HEK293T (cell line): Measurements from ENCODE around the gene GOLGA1.
"Not testable (repeated sequence)": the region's sequence is repeated elsewhere in the genome, so short reads cannot be mapped to it uniquely, and the experiment has no call there.

Source experiments
- ARNT ChIP-seq: fragments of 450-650 bp; IDR thresholded peaks from 2 replicates; pipeline ENCODE4 v1.6.1; 2017; ENCODE audit warnings: mild to moderate bottlenecking
- BHLHE40 ChIP-seq: fragments of 450-650 bp; IDR thresholded peaks from 2 replicates; pipeline ENCODE4 v1.6.1; 2016; ENCODE audit warnings: mild to moderate bottlenecking, moderate library complexity, borderline replicate concordance
- ELF4 ChIP-seq: fragments of 450-650 bp; IDR thresholded peaks from 2 replicates; pipeline ENCODE4 v1.6.1; 2017; ENCODE audit warnings: antibody characterized with exemption
- FOXK2 ChIP-seq: fragments of 450-650 bp; IDR thresholded peaks from 2 replicates; pipeline ENCODE4 v1.6.1; 2016; ENCODE audit warnings: mild to moderate bottlenecking
- FOXM1 ChIP-seq: fragments of 450-650 bp; IDR thresholded peaks from 2 replicates; pipeline ENCODE4 v1.6.1; 2017; ENCODE audit warnings: mild to moderate bottlenecking, borderline replicate concordance
- L3MBTL2 ChIP-seq: fragments of 450-650 bp; conservative IDR thresholded peaks from 2 replicates; pipeline ENCODE4 v1.6.1; 2016; ENCODE audit warnings: mild to moderate bottlenecking
- NFRKB ChIP-seq: fragments of 450-650 bp; IDR thresholded peaks from 2 replicates; pipeline ENCODE4 v1.6.1; 2016; ENCODE audit warnings: mild to moderate bottlenecking, moderate library complexity
- SP1 ChIP-seq: fragments of 450-650 bp; IDR thresholded peaks from 2 replicates; pipeline ENCODE4 v1.6.1; 2017
- TARDBP ChIP-seq: fragments of 450-650 bp; IDR thresholded peaks from 2 replicates; pipeline ENCODE4 v1.6.1; 2016
- ZNF384 ChIP-seq: fragments of 450-650 bp; IDR thresholded peaks from 2 replicates; pipeline ENCODE4 v1.6.1; 2016

- TF ChIP-seq TARDBP, FOXM1, ELF4, FOXK2, ZNF384, ARNT, SP1, L3MBTL2, BHLHE40, NFRKB: not testable (repeated sequence)
Measured at GRCh38 chr9:124846467-124846866, 94.4 kb downstream of the GOLGA1 start.
